Thyroid gland (tissue), 4 donors: ENCODE measurements around the gene ZNF423. TPM values are rescaled to one million over a fixed set of nuclear protein-coding genes. Genes with fewer than 3 reads are reported as not detected.
A peak's percentile ranks its signal among the peaks of the same experiment; 100 is the strongest.

Experiments
- DNase-seq, 2 donors: peaks; one replicate each; pipeline ENCODE4 v3.0.0-alpha.2; 2019
- H3K27ac ChIP-seq, 3 donors: fragments of 200-600 bp; sonication (generic); 1 replicate in 2 of 3; 2 replicates in 1 of 3; pipeline ENCODE4 v1.5.1; 2016 to 2019; ENCODE audit warnings: mild to moderate bottlenecking in 1 of 3, moderate library complexity in 1 of 3
- H3K27me3 ChIP-seq: fragments of 200-600 bp; sonication (generic); one replicate; pipeline ENCODE4 v1.5.1; 2019
- H3K36me3 ChIP-seq, 2 donors: fragments of 200-600 bp; sonication (generic); one replicate each; pipeline ENCODE4 v1.5.1; 2016 to 2019
- H3K4me1 ChIP-seq, 2 donors: fragments of 200-600 bp; sonication (generic); one replicate each; pipeline ENCODE4 v1.5.1; 2017 to 2019
- H3K4me3 ChIP-seq, 3 donors: fragments of 200-600 bp; sonication (generic); replicated peaks in 1 of 3; 1 replicate in 2 of 3; 2 replicates in 1 of 3; pipeline ENCODE4 v1.5.1; 2016; ENCODE audit warnings: mild to moderate bottlenecking in 1 of 3
- H3K9me3 ChIP-seq: fragments of 200-600 bp; sonication (generic); one replicate; pipeline ENCODE4 v1.5.1; 2017
- POLR2A ChIP-seq, 2 donors: fragments of 450-650 bp; IDR thresholded peaks; one replicate each; pipeline ENCODE4 v1.6.1; 2017; ENCODE audit warnings: antibody characterized with exemption in 2 of 2, mild to moderate bottlenecking in 2 of 2, moderate library complexity in 1 of 2
- WGBS, 2 donors: methylation state at CpG; one replicate each; pipeline ENCODE4 v1.1.5; 2017; 5-methylcytosine and 5-hydroxymethylcytosine counted together
- intact Hi-C: fragments of 100-400 bp; cut with DNase I; formaldehyde crosslinking; loops from one replicate; pipeline ENCODE4 v1.15.1; 2023
- total RNA-seq, 4 donors: library from RNA; depleted of rRNA; stranded (reverse); fragments of >200 nt; gene quantifications; one replicate each; pipeline ENCODE4 v1.2.3, GENCODE V29; 2016
- TF ChIP-seq, protein P1 (sequence below), 6 experiments: fragments of 200-600 bp in 3 of 6; fragments of 450-650 bp in 3 of 6; sonication (generic) in 3 of 6; IDR thresholded peaks; one replicate each; pipeline ENCODE4 v1.5.1; 2016 to 2019; ENCODE audit warnings: antibody characterized with exemption in 6 of 6, mild to moderate bottlenecking in 2 of 6, inconsistent platforms in 1 of 6, moderate library complexity in 1 of 6

The ZNF423 gene
- total RNA-seq, 4 donors from 2014 or later: 7.4 to 10.0 (median 8.5) TPM

DNA sequence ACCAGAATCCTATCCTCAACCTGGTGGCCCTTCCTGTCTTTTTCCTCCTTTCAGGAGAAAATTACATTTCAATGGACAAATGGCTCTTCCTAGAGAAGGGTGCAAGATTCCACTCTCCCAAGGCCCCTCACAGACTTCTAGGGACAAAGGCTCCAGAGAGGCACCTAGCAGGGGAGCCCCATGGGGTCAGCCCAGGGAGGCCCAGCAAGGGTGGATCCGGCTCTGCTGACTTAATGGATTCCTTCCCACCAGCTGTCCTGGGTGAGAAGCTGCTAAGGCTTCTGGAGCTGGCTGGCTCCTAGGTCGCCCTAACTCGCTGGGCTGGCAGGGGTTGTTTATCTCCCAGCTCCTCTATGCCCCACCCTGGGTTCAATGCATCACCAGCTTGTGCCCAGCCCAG, 152.4 kb downstream of the ZNF423 start:
- WGBS, 2 donors: 96% methylated on average over 3 of the region's 3 CpGs
- Histone ChIP-seq H3K27me3 (no peaks in the 10 kb centered on the region), H3K4me1 (peaks cover 26 to 29% of the 10 kb centered on the region in 2 donors), H3K4me3 (no peak overlapping the region), H3K9me3 (no peaks in the 10 kb centered on the region), H3K27ac (no peak overlapping the region), H3K36me3 (no peaks in the 10 kb centered on the region)
- DNase-seq: no peak
- intact Hi-C loops: no loop called here
- TF ChIP-seq POLR2A (IDR thresholded peaks at IDR 0.05): no peak
- TF ChIP-seq, protein P1, sequence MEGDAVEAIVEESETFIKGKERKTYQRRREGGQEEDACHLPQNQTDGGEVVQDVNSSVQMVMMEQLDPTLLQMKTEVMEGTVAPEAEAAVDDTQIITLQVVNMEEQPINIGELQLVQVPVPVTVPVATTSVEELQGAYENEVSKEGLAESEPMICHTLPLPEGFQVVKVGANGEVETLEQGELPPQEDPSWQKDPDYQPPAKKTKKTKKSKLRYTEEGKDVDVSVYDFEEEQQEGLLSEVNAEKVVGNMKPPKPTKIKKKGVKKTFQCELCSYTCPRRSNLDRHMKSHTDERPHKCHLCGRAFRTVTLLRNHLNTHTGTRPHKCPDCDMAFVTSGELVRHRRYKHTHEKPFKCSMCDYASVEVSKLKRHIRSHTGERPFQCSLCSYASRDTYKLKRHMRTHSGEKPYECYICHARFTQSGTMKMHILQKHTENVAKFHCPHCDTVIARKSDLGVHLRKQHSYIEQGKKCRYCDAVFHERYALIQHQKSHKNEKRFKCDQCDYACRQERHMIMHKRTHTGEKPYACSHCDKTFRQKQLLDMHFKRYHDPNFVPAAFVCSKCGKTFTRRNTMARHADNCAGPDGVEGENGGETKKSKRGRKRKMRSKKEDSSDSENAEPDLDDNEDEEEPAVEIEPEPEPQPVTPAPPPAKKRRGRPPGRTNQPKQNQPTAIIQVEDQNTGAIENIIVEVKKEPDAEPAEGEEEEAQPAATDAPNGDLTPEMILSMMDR (IDR thresholded peaks at IDR 0.05): no peak

- WGBS, 2 donors: 48 to 49% methylated on average over 7 to 11 of the region's 15 CpGs
- intact Hi-C loops: no loop called here
- no peaks in the 10 kb centered on the region for H3K9me3 ChIP-seq
- no peak overlapping the region for H3K4me3 ChIP-seq
- no peaks in the 10 kb centered on the region for H3K27me3 ChIP-seq
- H3K27ac ChIP-seq: peak overlapping the region in 2 of 3 donors; percentile 38 to 61
- H3K4me1 ChIP-seq: peaks cover 26 to 29% of the 10 kb centered on the region in 2 donors
- H3K36me3 ChIP-seq: no peaks in the 10 kb centered on the region
- DNase-seq: peak; percentile 20 to 45
- no peak for TF ChIP-seq POLR2A (IDR thresholded peaks at IDR 0.05)
- TF ChIP-seq, protein P1 (IDR thresholded peaks at IDR 0.05): no peak
Measured at GRCh38 chr16:49701789-49702494, 154.0 kb downstream of the ZNF423 start.

- peaks cover 26 to 29% of the 10 kb centered on the region in 2 donors for H3K4me1 ChIP-seq
Measured at GRCh38 chr16:49701065-49701685, 154.7 kb downstream of the ZNF423 start.

DNA sequence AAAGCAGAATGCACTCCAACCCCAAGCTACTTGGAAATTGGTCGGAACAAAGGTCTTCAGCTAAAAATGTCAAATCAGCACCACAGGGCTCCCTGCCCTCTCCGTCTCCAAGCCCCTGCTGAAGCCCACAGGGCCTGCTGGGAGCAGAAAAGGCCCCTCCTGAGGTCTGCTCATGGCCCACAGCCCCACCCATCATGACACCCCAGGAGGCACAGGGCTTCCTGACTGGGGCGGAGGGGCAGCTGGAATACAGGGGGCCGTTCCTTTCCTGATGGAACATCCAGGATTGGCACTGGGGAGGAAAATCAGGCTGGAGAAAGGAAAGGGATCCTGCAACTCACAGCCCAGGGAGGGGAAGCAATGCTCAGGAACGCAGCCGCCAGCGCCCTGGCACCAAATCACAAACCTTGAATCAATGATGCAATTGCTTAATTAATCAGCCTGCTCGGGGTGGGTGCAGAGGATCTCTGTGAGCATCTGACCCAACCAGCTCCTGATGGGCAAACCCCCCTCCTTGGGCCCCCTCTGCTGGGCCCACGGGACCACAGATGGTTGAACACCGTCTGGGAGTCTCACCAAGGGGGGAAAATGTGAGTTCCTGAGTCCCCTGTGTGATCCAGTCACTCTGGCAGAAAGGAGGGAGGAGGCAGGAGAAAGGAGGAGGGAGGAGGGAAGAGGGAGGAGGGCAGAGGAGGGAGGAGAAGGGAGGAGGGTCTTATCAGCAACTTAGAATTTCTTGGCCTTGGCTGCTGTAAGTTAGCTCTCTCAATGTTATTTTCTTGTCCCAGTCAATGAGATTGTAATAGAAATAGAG, 155.5 kb downstream of the ZNF423 start:
- Histone ChIP-seq H3K27ac (peak overlapping the region; percentile 57 to 61 (median 58)), H3K9me3 (no peaks in the 10 kb centered on the region), H3K4me3 (no peak overlapping the region), H3K36me3 (no peaks in the 10 kb centered on the region), H3K27me3 (no peaks in the 10 kb centered on the region), H3K4me1 (peaks cover 26 to 29% of the 10 kb centered on the region in 2 donors)
- TF ChIP-seq, protein P1 (IDR thresholded peaks at IDR 0.05): no peak
- no peak for TF ChIP-seq POLR2A (IDR thresholded peaks at IDR 0.05)
- DNase-seq: peak; percentile 20 to 27
- intact Hi-C loops: no loop called here
- WGBS, 2 donors: 25 to 30% methylated on average over 9 to 10 of the region's 10 CpGs

More at GRCh38 chr16:49701065-49701685, 154.7 kb downstream of the ZNF423 start:
- TF ChIP-seq, protein P1 (IDR thresholded peaks at IDR 0.05): no peak
- no peak for TF ChIP-seq POLR2A (IDR thresholded peaks at IDR 0.05)
- Histone ChIP-seq H3K27ac (peak overlapping the region; percentile 38 to 61 (median 57)), H3K27me3 (no peaks in the 10 kb centered on the region), H3K36me3 (no peaks in the 10 kb centered on the region), H3K9me3 (no peaks in the 10 kb centered on the region), H3K4me3 (no peak overlapping the region)
- intact Hi-C loops: no loop called here
- WGBS, 2 donors: 24 to 27% methylated on average over 18 of the region's 18 CpGs
- no peak for DNase-seq
